ENCODE data around the gene RHOBTB3.

GRCh38 chr5:95791751-95792150 is 60.6 kb downstream of the RHOBTB3 start:
- TF ChIP-seq, protein P1, sequence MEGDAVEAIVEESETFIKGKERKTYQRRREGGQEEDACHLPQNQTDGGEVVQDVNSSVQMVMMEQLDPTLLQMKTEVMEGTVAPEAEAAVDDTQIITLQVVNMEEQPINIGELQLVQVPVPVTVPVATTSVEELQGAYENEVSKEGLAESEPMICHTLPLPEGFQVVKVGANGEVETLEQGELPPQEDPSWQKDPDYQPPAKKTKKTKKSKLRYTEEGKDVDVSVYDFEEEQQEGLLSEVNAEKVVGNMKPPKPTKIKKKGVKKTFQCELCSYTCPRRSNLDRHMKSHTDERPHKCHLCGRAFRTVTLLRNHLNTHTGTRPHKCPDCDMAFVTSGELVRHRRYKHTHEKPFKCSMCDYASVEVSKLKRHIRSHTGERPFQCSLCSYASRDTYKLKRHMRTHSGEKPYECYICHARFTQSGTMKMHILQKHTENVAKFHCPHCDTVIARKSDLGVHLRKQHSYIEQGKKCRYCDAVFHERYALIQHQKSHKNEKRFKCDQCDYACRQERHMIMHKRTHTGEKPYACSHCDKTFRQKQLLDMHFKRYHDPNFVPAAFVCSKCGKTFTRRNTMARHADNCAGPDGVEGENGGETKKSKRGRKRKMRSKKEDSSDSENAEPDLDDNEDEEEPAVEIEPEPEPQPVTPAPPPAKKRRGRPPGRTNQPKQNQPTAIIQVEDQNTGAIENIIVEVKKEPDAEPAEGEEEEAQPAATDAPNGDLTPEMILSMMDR (IDR thresholded peaks at IDR 0.05; ENCODE audit: low read depth, low read length) = no peak
- TF ChIP-seq MAX (IDR thresholded peaks at IDR 0.05; ENCODE audit: low read depth, low read length) = no peak

Data from NB4 (cell line).